ENCODE results near the gene METAP2. TPM values are rescaled to one million over a fixed set of nuclear protein-coding genes. Genes with fewer than 3 reads are reported as not detected.

The METAP2 gene
- total RNA-seq, 1 experiment from 2014 or later = 86.1 TPM

- BruUV-seq (replicated peaks) = no TSS peak
Measured at GRCh38 chr12:95513599-95513998, 39.6 kb downstream of the METAP2 start.

GRCh38 chr12:95515197-95515596 is 41.2 kb downstream of the METAP2 start:
- Histone ChIP-seq H3K4me1 (ENCODE audit: control insufficient read depth, insufficient read depth, low read length) (no peaks in the 10 kb centered on the region), H3K36me3 (ENCODE audit: control insufficient read depth, insufficient read depth, low read length) (peaks cover 26% of the 10 kb centered on the region), H3K27me3 (ENCODE audit: control insufficient read depth, insufficient read depth, low read length) (no peaks in the 10 kb centered on the region), H3K9me3 (ENCODE audit: control insufficient read depth, insufficient read depth, low read depth, low read length) (no peaks in the 10 kb centered on the region), H3K4me3 (ENCODE audit: low read depth in 2 of 2, low read length in 2 of 2) (no peak overlapping the region), H3K27ac (ENCODE audit: low read length) (no peak overlapping the region)
- in situ Hi-C loops (cut with HindIII; ENCODE audit: low pct_unique_long_range_greater_than_20kb, low sequenced_read_pairs) = no loop called here
- POLR2A ChIA-PET = interaction anchor here (0.6 kb wide), 1 partner anchor 50 kb away, joined by 4 read pairs; no protein-coding TSS in a partner anchor
- CTCF ChIA-PET = no interaction called here
- intact Hi-C loops (cut with micrococcal nuclease; ENCODE audit: unreplicated experiment) = no loop called here
- TF ChIP-seq SIN3A (IDR thresholded peaks at IDR 0.05; ENCODE audit: borderline replicate concordance, insufficient read depth, low read depth, low read length) (no peak), POLR2AphosphoS5 (IDR thresholded peaks at IDR 0.05; ENCODE audit: low read depth, low read length) (no peak), REST (IDR thresholded peaks at IDR 0.05; ENCODE audit: insufficient read depth in 1 of 2, low read depth in 2 of 2, low read length in 1 of 2) (no peak), CTCF (IDR thresholded peaks at IDR 0.05) (no peak), TCF7L2 (IDR thresholded peaks at IDR 0.05; ENCODE audit: low read depth, low read length) (no peak)
- no peak for ATAC-seq
- BruUV-seq (replicated peaks) = no TSS peak
- no peak for DNase-seq (ENCODE audit: low read depth, low spot score)

More at GRCh38 chr12:95513599-95513998, 39.6 kb downstream of the METAP2 start:
- Histone ChIP-seq H3K36me3 (ENCODE audit: control insufficient read depth, insufficient read depth, low read length) (peaks cover 26% of the 10 kb centered on the region), H3K4me3 (ENCODE audit: low read depth in 2 of 2, low read length in 2 of 2) (no peak overlapping the region), H3K27me3 (ENCODE audit: control insufficient read depth, insufficient read depth, low read length) (no peaks in the 10 kb centered on the region), H3K9me3 (ENCODE audit: control insufficient read depth, insufficient read depth, low read depth, low read length) (no peaks in the 10 kb centered on the region), H3K27ac (ENCODE audit: low read length) (no peak overlapping the region), H3K4me1 (ENCODE audit: control insufficient read depth, insufficient read depth, low read length) (no peaks in the 10 kb centered on the region)
- ATAC-seq (no peak), DNase-seq (ENCODE audit: low read depth, low spot score) (no peak)
- intact Hi-C loops (cut with micrococcal nuclease; ENCODE audit: unreplicated experiment) (no loop called here), in situ Hi-C loops (cut with HindIII; ENCODE audit: low pct_unique_long_range_greater_than_20kb, low sequenced_read_pairs) (no loop called here)
- TF ChIP-seq REST (IDR thresholded peaks at IDR 0.05; ENCODE audit: insufficient read depth in 1 of 2, low read depth in 2 of 2, low read length in 1 of 2) (no peak), SIN3A (IDR thresholded peaks at IDR 0.05; ENCODE audit: borderline replicate concordance, insufficient read depth, low read depth, low read length) (no peak), TCF7L2 (IDR thresholded peaks at IDR 0.05; ENCODE audit: low read depth, low read length) (no peak), POLR2AphosphoS5 (IDR thresholded peaks at IDR 0.05; ENCODE audit: low read depth, low read length) (no peak), CTCF (IDR thresholded peaks at IDR 0.05) (no peak)
- ChIA-PET CTCF (interaction anchor here (0.5 kb wide), 1 partner anchor 16 kb away, joined by 4 read pairs; no protein-coding TSS in a partner anchor), POLR2A (no interaction called here)

All from Panc1 (cell line).